ENCODE measurements around the gene RBP2.

The RBP2 gene

GRCh38 chr3:139480585-139480984 lies 4.3 kb upstream of the RBP2 start:
- no peak for DNase-seq (ENCODE audit: low spot score)

DNA sequence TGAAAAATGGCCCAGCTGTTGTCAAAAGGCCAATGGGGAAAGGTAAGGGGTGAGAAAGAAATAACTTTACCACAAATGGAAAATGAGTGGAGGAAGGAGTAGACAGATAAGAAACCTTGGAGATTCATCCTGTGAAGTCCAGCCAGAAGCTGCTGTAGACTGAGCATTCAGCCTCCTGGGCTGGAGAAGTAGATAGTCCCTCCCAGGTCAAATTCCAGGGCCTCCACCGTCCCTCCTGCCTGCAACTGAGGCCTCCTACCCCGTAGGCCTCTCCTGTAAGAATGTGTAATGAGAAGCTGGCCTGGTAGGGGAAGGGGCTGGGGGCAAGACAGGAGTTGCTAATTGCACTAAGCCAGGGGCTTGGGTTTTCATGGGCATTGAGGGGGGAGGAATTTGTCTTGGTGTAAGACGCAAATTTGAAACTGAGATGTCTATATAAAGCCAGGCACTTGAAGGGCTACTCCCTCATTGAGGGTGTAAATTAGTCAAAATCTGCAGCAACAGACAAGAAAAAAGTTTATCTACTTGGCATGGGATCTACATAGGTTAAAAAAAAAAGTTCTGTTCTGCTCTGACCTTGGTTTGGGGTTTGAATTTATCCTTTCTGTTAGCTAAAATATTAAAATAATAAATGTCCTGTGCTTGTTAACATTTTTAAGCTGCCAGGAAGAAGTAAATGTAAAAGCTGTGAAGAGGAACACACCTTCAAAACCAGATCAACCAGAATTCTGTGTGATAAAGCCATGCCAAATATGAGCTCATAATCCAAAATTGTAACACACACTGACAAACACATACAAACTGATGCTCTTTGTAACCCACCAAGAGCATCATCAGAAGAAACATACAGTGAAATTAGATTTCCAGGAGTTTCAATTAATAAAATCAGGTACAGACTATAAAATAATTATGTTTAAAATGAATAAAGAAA lies 1.7 kb upstream of the RBP2 start:
- DNase-seq (ENCODE audit: low spot score), result no peak

DNA sequence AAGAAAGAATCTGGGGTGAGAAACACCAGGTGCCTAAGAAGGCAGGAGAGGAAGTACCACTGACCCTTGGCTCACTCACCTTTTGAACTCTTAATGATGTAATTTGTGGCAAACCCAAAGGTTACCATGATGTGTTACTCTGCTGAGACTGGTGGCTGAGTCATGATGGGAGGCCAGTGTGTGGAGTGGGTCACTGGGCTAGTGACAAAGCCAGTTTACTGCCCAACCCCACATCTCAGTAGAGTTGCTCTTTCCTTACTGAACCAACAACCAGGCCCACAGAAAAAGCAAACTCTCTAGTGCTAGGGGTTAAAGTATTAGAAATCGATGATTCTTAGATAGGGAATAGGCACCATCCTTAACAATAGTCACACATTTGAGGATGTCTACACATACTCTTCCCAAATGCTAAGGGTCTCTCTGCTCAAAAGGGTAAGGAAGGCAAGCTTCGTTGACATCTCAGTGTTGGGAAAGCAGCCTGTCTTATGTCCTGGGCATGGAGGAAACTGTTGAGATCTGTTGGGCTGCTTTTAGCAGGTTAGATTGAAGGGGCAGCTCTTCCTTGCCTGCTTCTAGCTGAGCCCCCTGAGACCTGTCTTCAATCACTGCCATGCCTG lies 3.1 kb downstream of the RBP2 start:
- DNase-seq (ENCODE audit: low spot score), result no peak

DNA sequence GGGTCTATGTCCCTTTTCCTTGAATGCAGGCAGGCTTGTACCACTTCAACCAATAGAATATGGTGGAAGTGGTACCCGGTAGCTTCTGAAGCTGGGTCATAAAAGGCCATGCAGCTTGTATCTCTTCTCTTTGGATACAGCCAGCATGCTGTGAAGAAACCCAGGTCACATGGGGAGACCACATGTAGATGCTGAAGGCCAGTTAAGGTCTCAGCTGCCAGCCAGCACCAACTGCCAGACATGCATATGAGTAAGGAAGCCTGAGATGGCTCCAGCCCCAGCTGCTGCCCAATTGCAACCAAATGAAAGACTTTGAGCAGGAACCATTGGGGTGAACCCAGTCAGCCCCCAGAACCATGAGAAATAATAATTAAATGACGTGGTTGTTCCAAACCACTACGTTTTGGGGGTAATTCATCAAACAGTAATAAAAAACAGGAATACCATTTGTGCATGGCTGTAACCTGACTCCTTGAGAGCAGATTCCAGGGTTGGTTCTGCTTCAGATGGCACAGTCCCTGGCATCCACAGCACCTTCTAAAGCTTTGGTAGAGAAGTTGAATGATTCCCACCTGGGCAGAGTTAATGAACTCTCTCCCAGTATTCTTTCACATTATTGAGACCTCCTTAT lies 3.8 kb downstream of the RBP2 start:
- DNase-seq (ENCODE audit: low spot score), result no peak

DNA sequence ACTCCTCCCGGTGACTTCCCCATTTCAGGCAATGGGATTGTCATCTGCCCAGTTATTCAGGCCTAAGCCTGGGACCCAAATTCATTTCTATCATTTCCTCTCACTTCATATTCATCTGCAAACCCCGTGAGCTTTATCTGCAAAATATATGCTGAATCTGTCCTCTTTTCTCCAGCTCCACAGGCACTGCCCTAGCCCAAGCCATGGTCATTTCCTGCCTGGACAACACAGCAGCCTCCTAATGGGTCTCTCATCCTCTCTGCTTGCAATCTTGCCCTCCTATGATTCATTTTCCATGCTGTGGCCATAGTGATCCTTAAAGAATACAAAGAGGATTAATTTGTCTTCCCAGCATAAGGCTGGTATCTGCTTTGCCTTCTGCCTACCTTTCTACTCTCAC lies 6.1 kb downstream of the RBP2 start:
- no peak for DNase-seq (ENCODE audit: low spot score)

- no peak for DNase-seq (ENCODE audit: low spot score)
Observed at GRCh38 chr3:139468399-139468798, 7.9 kb downstream of the RBP2 start.

DNA sequence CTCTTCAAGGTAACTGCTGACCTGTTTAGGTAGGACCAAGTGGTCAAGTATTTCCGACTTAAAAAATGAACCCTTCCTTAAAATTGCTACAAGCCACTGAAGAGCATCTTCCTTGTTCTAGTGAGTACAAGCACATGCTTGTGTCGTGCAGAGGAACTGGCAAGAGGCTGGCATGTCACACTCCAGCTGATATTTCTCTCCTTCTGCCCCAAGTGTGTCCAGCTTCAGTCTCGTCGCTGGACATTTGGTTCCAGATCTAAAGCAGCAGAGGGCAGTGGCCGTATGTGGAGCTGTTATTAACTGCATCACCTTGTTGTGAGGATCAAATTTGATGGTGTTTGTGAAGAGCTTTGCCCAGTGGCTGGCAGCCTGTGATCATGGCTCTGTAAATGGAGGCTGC lies 10.0 kb downstream of the RBP2 start:
- DNase-seq (ENCODE audit: low spot score), result no peak

GRCh38 chr3:139465636-139466035 lies 10.7 kb downstream of the RBP2 start:
- no peak for DNase-seq (ENCODE audit: low spot score)

DNA sequence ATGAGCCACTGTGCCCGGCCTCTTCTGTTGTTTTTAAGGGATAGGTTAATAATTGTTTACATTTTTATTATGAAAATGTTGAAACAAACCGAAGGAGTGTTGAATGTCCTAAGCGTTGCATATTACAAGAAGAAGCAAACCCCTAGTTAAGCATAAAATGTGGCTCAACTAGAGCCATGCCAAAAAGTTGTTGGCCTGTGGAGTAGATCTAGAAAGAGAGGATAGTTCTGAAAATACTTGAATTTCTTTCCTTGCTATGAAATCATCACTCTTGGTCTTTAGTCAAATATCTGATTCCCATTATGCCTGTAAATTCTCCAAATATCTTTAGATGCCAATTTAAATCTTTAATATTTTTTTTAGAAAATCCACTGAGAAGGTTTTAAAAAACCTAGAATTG lies 12.8 kb downstream of the RBP2 start:
- DNase-seq (ENCODE audit: low spot score), result no peak

DNA sequence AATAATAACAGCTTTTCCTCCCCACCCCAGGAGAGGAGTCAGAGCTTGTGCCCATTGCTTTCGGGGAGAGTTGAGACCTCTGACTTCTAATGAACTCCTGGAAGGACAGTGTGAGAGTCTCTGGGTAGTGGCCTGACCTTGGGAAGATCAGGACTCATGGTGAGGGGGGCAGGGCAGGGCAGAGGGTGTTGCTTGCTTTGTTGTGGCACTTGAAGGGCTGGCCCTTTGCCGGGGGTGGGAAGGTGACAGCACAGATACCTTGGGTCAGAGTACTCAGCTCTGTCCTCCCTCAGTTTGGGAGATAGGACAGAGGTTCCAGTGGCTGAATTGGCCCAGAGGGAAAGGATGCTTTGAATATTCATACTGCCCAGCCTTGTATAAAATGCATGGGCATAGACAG lies 15.8 kb downstream of the RBP2 start:
- DNase-seq (ENCODE audit: low spot score), result no peak

- no peak for DNase-seq (ENCODE audit: low spot score)
Observed at GRCh38 chr3:139460076-139460475, 16.2 kb downstream of the RBP2 start.

- DNase-seq (ENCODE audit: low spot score), result no peak
Observed at GRCh38 chr3:139458348-139458747, 18.0 kb downstream of the RBP2 start.

GRCh38 chr3:139457066-139457465 lies 19.2 kb downstream of the RBP2 start:
- DNase-seq (ENCODE audit: low spot score), result no peak

GRCh38 chr3:139456386-139456785 lies 19.9 kb downstream of the RBP2 start:
- no peak for DNase-seq (ENCODE audit: low spot score)

DNA sequence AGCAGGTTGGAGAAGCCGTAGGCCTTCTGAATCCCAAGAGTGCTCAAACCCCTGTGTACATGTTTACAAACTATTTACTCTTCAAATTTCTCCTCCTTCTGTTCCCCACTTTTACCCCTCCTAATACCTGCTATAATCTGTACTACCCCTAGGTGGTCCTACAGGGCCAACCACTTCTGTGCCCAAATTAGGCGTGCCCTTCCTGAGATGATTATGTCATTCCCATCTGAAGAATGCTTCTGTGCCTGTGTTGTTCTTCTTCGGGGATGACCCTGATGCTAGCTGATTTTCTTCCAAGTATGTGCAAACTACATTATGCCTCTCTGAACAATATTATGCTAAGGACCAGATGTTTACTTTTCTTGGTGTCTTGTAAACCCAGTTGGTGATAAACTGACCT lies 20.5 kb downstream of the RBP2 start:
- DNase-seq (ENCODE audit: low spot score), result no peak

DNA sequence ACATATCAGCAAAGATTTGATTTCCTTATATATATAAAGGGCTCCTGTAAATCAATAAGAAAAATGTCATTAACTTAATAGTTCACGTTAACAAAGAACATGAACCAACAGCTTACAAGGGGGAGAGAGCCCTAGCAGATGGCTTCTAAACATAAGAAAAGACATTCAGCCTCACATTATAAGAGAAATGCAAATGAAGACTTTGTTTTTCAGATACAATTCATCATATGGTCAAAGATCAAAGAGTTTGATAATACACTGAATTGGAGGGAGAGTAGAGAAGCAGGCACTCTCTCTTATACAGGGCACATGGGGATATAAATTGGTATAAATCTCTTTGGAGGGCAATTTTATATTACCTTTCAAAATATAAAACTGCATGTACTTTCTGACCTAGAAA lies 21.1 kb downstream of the RBP2 start:
- DNase-seq (ENCODE audit: low spot score), result no peak

DNA sequence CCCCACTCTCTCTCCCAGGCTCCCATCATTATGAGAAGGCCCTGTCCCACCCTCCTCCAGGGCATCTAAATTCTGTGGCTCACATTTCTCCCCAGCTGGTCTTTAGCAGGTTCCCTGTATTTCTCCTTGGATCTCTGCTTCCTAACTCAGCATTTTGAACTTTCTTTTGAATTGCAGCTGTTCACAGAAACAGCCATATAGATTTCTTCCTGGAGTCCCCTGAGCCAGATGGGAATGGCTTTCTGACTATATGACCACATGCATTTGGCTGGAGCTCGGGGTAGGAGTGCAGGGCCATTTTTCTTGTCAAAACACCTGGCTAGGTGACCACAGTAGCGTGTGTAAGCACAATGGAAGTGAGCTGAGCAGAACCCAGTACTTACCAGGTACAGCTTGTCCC lies 22.0 kb downstream of the RBP2 start:
- no peak for DNase-seq (ENCODE audit: low spot score)

- DNase-seq (ENCODE audit: low spot score), result no peak
Observed at GRCh38 chr3:139450159-139450558, 26.2 kb downstream of the RBP2 start.

DNA sequence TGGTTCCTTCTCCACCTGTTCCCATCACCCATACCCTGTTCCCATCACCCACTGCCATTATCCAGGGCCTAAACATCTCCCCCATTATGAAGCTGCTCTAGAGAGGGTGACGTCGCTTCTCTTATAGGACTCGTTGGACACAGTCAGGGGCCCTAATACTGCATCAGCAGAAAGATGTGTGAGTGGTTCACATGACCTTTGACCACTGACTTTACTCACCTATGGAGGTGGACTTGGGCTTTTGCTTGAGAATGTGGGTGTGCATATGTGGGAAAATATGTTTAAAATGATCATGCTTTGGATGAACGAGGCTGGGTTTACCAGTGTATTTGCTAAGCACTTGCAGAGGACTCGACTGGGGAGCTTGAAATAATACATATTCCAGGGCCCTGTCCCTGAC lies 26.8 kb downstream of the RBP2 start:
- no peak for DNase-seq (ENCODE audit: low spot score)

- DNase-seq (ENCODE audit: low spot score), result peak; percentile 30
Observed at GRCh38 chr3:139448104-139448503, 28.2 kb downstream of the RBP2 start.

DNA sequence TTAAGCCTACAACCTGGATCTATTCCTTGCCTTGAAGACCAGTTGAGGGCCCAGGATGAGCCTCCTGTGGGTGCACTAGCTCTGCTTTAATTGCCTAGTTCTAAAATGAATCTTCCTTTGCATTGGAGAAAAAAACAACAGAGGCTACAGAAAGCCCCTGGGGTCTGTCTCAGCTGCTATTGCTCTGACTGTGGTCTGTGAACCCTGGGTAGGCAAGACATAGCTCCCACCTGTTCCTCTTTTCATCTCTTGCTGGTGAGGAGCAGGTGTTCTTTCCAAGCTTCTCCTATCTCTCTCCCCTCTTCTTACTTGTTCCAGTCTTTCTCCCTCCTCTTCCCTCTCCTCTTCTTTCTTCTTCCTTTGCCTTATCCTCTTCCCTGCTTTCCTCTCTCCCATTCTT lies 28.8 kb downstream of the RBP2 start:
- DNase-seq (ENCODE audit: low spot score), result no peak

DNA sequence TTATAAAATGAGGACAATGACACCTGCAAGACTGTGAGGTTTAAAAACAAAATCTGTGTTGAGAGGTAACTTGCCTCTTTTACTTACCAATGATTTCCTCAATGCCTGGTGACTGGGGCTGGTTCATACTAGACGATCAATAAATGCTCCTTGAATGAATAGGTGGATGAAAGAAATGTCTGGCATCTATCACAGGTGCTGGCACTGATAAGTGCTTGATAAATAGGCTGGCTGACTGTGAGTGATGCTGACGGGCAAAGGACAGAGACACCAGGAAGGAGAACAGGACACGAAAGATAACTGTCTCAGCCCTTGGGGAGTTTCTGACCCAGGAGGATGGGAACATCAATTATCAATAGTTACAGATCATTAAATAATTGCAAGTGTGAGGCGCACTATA lies 31.9 kb downstream of the RBP2 start:
- DNase-seq (ENCODE audit: low spot score), result no peak

- DNase-seq (ENCODE audit: low spot score), result no peak
Observed at GRCh38 chr3:139443186-139443585, 33.1 kb downstream of the RBP2 start.
